HG02943 (cell line): ENCODE measurements around the gene RORB.

Experiments
- ATAC-seq: cut with Tn5 transposase; IDR thresholded peaks from one replicate; pipeline ENCODE4 v1.9.1; 2021; ENCODE audit warnings: mild to moderate bottlenecking, low read depth, moderate library complexity; ENCODE audit not compliant: unreplicated experiment

The RORB gene

DNA sequence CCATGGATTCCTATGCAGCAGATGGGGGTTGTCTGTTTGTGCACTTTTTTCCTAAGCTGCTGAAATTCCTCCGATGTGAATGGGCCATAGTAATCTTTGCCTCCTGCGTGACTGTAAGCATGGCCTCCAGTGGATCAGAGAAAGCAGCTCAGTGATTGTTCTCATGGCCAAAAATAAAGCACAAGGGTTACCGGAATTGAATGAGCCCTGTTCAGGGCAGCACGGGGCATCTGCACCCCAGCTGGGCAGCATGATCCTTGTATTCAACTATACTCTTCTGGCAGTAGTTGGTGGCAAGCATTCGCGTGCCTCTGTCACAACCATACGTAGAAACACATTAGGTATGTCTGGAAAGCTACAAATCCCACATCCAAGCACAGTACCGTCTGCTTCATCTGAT lies 193.9 kb downstream of the RORB start:
- no peak for ATAC-seq

DNA sequence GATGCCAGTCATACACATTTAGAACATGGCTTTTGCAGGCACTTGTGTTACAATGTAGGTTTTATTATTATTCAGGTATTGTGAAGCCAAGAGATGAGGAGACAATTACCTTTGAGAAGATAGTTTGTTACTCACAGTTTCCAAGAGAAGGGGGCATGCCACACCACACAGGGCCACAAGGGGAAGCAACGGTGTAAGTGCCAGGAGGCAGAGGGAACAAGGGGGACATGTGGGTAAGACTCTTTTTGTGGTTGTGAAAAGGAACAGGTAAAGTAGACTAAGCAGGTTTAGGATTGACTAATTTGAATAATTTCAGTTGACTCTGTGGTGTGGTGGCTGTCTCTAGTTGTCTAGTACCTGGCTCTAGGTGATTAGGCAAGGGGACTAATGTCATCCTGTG lies 199.4 kb downstream of the RORB start:
- no peak for ATAC-seq

DNA sequence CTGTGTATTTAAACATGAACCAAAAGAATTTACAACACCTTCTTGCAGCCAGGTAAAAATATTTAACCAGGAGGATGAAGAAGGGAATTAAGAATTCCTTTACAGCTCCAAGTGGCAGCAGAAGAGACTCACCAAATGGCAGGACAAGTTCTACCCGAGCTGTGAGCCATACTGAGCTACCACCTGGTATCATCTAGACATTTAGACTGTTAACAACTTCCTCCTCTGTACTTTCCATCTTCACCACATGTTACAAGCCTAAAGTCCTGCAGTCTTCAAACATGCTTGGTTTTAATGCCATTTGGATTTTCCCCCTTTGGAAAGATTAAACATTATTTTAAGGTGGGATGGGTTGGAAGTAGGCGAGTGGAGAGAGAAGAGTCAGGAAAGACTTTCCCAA lies 200.4 kb downstream of the RORB start:
- ATAC-seq = no peak

GRCh38 chr9:74711341-74711740 lies 214.2 kb downstream of the RORB start:
- ATAC-seq = no peak

DNA sequence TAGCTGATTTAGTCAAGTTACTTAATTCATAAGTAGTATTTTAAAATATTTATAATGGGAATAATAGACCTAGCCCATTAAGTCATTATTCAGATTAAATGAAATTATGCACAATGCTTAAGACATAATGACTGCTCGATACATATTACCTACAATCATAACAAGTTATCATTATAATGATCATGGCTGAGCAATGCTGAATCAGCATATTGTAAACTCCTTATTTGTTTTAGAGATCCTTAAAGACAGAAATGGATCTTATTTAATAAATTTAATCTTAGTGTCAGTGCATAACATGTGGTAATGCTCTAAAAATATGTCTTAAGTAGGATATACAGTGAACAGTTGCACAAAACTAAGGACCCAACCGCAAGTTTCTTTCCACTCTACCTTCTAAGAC lies 221.6 kb downstream of the RORB start:
- ATAC-seq = no peak

GRCh38 chr9:74719306-74719705 lies 222.2 kb downstream of the RORB start:
- ATAC-seq = no peak

DNA sequence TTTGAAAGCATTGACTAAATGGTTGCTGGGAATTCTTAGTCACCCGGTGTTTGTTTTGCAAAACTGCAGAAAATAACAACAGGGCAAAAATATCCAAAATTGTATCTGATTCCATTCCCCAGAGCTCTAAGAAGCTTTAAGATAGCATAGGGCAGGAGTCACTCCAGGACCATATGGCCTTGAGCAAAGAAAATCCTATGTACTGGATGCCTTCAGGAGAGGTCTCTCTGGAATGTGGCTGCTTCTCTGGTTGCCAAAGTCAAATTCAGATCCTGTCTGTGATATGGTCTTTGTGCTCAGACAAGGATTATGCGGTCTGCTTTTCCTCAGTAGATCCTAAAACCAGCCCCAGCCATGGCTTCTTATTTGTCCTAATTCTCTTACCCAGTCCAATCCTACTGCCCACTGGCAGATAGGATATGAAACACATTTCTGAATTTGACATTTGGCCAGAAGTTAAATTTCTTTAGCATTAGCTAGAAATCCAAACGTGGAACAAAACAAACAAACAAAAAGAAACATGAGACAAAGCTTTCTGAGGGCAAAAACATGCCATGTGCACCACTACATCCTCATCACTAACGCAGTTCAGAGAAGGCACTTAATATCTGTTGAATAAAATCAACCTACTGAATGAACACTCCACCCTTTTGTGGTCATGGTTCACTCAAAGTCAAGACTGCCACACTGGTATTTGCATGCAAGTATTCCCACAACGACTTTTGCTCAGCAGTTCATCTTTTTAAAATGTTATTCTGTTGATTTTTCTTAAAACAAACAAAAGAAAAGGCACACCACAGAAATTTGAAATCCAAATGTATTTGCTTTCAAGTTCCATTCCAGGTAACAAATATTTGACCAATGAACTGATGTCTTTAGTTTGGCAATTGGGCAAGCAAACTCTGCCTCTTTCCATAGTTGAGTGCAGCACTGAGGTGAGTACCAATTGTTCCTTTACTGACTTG lies 224.8 kb downstream of the RORB start:
- ATAC-seq = no peak

DNA sequence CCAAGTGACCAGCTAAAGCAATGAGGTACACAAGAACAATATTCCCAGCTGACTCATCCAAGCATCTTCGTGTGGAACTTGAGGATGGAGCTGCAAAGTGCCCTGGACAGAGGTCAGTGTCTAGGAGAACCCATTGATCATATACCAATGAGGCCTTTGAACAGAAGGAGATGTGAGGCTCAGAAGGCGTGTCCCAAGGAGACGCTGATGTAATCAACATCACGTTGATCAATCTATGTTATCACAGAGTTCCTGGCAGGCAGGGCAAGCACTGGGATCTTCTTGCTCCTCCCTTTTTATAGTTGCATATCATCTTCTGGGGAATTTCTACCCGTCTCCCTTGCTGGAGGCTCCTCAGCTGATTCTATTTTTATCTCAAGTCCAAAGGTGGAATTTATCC lies 227.2 kb downstream of the RORB start:
- no peak for ATAC-seq

DNA sequence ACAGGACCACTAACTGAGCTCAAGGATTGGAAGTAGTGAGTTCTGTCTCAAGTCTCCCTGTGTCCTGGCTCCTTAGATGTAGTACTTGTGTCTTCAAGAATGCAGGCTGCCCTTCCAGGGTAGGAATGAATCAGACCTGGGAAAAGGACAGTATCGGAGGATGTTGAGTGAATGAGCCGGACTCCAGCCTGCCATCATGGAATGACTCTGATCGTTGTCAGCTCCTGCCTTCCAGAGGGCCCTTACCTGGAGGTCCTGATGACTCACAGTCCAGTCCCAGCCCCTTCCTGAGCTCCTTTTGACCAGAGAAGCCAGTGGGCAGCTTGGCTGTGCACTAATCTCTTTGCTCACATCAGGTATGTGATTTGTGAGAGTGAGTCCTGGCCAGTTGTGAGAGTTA lies 229.4 kb downstream of the RORB start:
- ATAC-seq = no peak

DNA sequence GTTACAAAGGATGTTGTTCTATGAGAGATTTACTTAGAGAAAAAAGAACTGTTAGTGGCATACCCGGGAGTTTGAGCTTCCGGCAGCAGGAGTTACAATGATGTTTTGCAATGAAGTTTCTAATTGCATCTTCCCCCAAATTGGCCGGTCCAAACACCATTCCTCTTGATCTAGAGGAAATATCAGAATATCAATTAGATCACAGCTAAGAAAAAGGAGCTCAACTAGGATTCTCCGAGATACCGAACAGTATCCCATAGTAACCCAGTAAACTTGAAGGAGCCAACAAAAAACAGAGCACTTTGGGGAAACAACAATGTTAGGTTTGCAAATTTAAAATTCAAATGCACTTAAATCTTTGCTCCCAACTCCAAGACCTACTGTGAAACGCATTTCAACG lies 231.0 kb downstream of the RORB start:
- no peak for ATAC-seq

DNA sequence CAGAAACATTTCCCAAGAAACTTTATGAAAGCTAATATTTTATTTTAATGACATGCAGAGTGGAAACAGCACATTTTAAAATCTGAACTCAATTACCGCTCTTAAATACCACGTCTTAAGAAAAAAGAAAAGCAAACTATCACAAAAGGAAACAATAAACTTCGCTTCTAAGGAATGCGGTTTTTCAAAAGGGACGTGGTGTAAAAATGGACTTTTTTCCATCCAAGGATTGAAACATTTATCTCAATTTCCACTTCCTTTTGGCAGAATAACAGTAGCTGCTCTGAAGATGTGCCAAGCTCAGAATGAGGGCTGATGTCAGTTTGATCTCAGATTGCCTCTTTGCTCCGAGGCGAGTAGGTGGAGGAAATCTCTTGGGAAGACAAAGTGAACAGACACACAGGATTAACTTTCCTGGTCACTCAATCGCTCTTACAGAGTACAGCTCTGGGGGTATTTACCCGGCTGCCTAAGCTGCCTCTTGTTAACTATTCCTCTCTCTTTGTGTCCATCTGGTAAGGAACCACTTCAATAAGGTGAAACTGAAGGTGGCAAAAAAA lies 232.1 kb downstream of the RORB start:
- no peak for ATAC-seq

GRCh38 chr9:74735761-74736160 lies 238.6 kb downstream of the RORB start:
- no peak for ATAC-seq

DNA sequence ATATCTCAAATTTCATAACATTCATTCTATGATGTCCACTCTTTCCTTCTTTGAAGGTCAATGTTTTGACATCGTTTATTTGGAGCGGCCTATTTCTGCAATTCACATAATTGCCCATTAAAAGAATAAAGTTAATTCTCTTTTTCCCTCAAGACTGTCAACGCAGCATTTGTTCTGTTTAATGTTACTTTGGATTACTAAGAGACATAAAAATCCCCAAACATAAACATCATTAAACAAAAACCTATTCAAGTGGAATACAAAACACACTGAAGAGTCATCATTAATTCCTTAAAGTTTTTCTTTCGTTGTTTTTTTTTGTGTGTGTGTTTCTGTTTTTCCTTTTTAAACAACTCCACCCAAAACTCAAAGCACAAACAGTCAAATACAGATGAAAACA lies 239.5 kb downstream of the RORB start:
- no peak for ATAC-seq

GRCh38 chr9:74742191-74742790 lies 245.2 kb downstream of the RORB start:
- no peak for ATAC-seq
